GM11168 (cell line): ENCODE data around the gene NTNG1.
"Not testable (repeated sequence)": the region's sequence is repeated elsewhere in the genome, so short reads cannot be mapped to it uniquely, and the experiment has no call there.

Source experiments
- in situ Hi-C: fragments of 300-500 bp; cut with MboI; formaldehyde crosslinking; loops from one replicate; pipeline ENCODE4 v1.12.0; 2022; ENCODE audit warnings: low sequenced_read_pairs; ENCODE audit not compliant: unreplicated experiment

The NTNG1 gene

DNA sequence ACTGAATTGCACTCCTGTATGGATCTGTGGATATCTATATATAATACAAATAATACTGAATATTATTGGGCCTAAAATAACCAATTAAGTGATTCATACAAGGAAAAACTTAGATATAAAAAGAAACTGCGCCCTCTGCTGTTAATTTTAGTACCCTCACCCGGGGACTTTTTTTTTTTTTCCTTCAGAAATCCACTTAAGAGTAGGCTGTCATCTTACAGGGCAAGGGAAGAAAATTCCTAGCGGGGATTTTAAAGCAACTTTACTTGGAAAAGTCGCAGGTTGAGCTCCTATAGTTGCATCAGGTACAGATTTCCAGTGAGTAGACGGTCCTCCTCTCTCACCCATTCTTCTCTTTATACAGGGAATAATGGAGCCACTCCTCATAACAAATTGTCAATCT is 1.3 kb downstream of the NTNG1 start:
- in situ Hi-C loops = no loop called here

DNA sequence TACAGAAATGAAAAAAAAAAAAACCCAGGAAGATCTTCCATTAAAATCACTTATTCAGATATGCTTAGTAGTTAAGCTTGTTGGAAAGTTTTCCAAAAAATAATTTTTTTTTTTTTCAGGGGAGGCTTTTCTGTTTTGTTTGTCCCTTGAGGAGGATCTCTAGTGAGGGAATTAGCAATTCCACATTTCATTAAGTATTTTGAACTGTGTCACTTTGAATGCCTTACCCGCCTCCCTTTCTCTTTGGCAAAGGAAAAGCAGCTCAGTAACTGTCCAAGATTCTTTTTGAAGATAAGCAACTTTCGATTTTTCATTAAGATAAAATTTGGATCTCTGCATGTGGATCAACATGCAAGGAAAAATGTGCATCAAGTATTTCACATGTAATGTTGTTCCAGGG is 1.8 kb downstream of the NTNG1 start:
- in situ Hi-C loops = no loop called here

DNA sequence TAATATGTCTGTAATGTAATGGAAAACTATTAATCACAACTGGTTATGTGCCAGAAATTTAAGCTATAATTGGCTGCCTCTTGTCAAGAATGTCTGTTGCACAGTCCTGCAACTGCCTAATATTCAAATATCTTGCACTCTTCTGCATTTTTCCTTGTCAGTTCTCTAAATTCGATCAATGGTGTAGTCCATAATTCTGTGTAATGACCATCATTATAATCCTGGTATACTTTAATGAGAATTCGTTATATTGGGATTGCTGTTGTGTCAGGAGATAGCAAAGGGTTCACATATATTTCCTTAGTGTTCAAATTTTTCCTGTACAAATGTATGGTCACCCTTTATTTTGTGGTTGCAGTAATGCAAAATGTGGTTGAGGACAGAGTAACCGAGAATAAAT is 4.8 kb downstream of the NTNG1 start:
- in situ Hi-C loops = no loop called here

DNA sequence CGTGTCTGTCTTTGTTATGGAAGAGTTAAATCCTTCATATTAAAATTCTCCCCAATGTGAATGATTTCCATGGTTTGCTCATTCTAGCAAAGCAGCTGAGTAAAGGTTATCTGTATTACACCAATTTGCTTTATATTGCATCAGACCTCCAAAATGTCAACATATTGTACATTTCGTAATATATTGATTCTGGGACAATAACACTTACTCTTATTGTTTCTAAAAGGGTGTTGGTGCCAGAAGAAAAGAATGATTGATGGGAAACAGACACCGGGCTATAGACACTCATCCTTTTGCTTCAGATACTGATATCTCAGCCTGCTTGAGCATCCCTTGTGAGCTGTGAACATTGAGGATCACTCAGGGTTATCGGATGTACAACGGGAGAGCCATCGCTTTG is 7.0 kb downstream of the NTNG1 start:
- in situ Hi-C loops = no loop called here

DNA sequence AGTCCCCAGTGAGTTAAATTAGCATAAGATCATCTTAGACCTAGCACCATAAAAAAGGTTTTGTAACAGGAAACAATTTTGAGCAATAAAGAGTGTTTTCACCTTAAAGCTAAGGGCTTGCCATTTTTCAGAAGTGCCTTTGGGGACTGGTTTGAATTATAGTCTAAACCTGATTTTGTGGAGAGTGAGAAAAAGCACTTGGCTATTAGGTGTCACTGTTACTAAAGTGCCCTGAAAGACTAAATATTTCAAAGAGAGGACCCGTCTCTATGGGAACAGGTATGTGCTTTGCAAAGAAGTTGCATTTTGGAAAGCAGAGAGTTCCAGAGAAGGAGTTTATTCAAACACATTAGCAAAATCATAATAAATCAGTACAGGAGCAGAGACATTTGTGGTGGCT is 9.1 kb downstream of the NTNG1 start:
- in situ Hi-C loops = no loop called here

DNA sequence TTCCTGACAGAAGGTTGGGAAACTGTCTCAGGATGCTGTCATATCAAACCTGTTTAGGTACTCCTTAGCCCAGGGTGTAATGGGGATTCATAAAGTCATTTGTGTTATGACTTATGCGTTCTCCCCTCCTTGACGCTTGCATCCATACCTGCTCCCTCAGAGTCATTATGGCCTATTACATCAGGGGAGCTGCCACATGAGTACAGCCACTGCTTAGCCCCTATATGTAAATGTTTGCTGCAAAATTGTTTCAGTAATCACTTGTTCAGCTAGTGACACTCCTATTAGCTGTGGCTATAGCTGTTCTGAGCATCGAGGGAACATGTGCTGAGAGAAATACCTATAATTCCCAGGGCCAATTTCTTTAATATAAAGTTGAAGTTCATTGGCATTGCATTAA is 10.5 kb downstream of the NTNG1 start:
- in situ Hi-C loops = no loop called here

DNA sequence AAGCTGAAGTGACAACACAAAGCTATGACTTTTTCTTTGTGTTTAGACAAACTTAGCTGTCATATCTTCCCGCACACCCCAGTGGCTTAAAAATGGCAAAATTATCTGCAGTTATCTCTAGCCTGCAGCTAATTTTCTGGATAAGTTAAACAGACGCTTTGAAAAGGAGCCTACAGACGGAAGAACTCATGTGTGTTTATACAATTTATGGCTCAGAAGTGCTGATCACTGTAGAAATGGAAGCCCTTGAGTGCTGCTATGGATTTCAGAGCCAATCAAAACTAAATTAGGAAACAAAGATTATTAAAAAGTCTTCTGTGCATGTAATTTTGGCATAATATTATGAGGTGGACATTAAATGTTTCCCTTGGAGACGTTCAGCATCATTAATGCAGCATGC is 11.6 kb downstream of the NTNG1 start:
- in situ Hi-C loops = no loop called here

DNA sequence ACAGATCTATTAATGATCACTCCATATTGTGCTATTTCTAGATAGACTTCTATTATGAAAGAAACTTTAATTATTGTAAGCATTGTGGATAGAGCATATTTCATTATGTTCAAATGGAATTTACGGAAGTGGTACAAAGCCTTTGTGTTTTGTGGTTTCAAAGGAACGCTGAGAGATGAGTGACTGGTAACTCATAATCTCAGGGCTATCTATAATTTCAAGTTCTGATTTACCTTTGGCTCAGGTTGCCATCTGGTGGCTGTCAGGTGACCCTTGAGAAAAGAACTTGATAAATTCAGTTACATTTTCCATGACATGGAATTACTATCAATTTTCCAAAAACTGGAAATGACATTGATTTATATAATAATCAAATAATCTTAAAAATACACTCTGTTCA is 12.2 kb downstream of the NTNG1 start:
- in situ Hi-C loops = no loop called here

DNA sequence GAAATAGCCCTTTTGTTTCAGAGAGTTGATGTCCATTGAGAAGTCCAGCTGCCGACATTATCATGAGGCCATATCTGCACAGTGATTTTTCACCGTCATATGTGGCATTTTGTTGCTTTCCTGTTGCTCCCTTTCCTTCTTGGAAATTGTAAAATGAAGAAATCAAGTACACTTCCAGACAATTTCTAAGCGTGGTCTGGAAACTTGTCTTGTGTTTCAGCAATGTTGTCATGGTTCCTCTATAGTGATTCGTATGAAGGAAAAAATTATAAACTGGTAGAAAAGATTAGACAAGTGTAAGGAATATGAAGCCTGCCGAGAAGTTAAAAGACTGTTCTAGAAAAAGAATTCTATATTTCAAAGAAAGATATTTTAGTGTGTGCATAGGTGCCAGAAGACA is 17.7 kb downstream of the NTNG1 start:
- in situ Hi-C loops = no loop called here

DNA sequence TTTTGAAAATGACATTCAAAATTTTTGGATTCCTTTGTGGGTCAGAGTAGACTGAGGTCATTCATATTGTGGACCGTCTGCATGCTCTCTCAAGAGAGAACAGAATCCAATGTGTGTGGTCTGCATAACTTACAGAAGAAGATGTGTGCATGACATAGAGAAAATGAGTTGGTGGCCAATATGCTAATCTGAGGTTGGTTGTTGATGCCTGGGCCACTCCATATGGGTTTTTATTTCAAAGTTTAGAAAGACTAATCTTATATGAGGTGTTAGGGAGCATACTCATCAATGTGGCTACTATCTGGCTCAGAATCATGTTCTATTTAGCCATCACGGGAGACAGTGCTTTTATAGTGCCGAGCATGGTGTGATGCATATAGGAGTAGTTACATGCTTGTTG is 18.2 kb downstream of the NTNG1 start:
- in situ Hi-C loops = no loop called here

DNA sequence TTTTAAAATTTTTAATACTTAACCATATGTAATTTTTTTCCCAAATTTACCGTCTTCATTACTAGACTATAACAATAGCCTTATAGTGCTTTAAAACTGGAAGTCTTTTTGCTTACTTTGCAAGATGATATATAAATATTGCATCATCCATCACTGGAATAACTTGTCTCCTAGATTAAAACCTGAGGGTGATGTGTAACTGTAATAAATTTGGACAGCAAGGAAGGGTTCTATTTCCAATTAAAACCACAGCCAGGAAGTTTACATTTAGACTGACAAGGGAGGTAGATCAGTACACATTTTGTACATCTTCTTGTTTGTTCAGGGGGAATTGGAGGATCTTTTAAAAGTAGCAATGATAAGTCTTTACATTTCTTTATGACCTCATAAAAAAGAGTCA is 21.9 kb downstream of the NTNG1 start:
- in situ Hi-C loops = no loop called here

DNA sequence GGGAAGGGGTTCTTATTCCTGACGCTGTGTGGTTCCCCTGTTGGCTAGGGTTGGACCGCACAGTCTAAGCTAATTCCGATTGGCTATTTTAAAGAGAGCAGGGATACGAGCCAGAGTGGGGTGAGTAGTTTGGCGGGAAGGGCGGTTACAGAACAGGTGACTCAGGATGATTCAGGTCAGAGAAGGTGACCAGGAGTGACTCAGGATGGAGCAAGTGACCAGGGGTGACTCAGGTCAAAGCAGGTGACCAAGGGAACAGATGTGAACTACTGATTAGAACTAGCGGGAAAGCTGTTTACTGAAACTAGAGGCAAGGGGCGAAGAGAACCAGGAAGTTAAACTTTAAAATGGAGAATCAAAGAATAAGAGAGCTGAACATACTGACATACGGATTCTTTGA is 24.1 kb downstream of the NTNG1 start:
- in situ Hi-C loops = not testable (repeated sequence)

DNA sequence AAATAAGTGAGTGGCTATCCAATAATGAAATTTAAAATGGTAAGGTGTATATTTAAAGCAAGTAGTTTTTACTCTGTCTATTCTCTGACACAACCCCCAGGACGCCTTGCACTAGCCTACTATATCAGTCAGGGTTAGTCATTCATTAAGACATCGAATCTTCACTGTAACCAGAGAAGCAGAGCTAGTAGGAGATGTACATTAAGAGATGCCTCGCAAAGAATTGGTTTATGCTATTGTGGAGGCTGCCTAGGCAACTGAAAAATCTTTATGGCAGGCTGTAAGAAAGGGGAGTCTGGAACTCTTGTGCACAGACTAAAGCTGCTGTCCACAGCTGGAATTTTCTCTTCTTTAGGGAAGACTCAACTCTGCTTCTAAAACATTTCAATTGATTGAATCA is 28.8 kb downstream of the NTNG1 start:
- in situ Hi-C loops = no loop called here

DNA sequence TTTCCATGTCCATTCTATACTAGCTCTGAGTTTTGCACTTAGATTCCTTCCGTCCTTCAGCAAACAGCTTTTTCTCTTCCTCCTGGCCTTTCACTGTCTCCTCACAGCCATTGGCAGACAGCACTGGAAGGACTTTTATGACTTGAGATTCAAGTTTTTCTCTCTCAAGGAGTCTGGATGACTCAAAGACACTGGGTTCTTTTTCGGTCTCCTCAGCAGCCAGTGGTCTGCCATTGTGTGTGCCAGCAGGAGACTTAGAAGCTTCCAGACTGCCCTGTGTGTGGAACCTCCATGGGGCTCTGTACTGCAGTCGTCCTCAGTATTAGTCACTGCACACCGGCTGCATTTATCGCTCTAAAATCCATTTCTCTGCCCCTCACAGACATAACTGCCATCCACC is 30.5 kb downstream of the NTNG1 start:
- in situ Hi-C loops = no loop called here

DNA sequence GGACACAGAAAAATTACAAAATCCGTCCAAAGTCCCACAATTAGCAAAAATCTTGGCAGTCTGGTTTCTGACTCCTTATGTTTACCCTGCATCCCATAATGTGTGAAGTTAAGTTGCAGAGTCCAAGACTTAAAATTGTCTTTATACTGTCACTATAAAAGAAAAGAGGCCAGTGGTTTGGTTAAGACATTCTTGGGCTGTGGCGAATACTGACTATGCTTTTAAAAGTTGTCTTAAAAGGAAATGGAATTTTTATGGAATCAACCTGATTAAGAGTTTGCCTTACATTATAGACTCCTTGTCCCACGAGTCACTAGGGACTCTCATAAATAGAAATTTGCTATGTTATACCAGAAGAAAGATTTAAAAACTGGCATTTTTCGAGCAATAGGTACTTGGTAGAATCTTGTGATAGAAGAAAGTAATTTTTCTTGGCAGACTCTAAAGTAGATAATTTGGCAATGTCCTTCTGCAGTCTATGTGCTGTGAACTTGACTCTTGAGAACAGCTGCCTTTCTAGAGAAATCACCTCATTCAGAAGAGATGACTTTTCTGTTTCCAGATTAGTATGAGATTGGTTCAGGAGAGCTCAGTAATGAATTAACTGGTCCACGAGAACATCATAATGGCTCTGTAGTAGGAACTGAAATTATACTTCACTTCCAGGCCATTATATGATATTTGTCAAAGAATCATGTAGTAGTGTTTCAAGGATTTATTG is 31.8 kb downstream of the NTNG1 start:
- in situ Hi-C loops = no loop called here

DNA sequence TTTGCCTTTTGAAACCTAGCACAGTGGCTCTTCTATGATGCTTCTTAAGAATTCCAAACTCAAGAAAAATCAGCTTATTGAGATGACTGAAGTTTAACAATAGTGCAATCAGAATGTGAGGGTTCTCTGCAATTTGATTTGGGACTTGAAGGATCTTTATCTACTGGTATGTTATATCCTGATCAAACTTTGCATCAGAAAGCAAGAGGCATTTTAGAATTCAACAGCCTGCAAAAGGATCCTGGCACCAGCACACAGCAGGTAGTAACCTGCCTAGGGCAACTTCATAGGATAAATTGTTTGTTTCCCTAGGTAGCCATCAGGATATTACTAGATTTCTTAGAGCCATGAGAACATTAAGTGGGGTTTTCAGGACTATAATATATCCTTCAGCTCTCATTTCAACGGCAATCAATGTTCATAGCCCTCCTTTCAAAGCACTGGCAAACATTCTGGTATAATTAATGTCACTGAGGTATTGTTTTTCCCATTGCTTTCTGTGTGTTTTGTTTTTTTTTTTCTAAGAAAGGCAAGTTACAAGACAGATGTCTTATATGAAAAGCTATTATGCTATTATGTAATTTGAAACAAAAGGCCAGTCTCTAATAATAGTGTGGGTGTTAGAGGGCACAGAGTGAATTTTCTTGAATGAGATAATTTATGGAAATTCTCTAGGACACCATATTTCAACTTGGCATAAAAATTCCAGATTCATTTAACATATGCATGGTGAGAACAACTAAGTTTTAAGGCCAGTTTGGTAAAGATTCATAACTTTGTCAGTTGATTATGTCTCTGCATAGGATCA is 34.5 kb downstream of the NTNG1 start:
- in situ Hi-C loops = loop anchor here (25.0 kb wide), 1 partner anchor 362 kb away; no protein-coding TSS in a partner anchor

DNA sequence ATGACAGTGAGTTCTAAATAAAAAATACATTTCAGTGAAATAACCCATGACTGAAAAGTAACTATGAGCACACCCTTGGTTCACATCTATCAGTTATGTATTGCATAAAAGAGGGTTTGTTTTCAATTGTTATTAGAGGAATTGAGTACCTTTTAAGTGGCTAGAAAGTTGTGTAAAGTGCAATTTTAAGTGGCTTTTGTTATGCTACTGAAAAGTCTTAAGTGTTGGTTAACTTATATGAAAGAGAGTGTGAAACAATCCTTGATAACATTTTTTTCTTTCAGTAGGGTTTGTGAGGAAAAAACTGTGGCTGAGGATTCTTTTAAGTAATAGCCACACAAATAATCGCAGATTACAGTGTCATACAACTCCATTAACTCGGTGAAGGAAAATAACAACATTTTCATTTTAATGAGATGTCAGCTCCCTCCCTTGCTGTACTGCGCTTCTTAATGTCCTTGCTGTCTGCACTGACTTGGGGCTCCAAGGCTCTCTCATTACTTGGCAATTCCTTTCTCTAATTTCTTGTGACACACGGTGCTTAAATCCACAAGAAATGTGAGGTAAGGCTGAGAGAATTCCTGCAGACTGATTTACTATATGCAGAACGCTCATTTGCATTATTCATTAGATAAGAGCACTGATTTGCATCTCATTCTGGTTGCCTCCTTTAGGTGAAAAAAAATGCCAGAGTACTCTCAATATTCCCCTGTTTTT is 40.6 kb downstream of the NTNG1 start:
- in situ Hi-C loops = loop anchor here (25.0 kb wide), 1 partner anchor 356 kb away; no protein-coding TSS in a partner anchor

DNA sequence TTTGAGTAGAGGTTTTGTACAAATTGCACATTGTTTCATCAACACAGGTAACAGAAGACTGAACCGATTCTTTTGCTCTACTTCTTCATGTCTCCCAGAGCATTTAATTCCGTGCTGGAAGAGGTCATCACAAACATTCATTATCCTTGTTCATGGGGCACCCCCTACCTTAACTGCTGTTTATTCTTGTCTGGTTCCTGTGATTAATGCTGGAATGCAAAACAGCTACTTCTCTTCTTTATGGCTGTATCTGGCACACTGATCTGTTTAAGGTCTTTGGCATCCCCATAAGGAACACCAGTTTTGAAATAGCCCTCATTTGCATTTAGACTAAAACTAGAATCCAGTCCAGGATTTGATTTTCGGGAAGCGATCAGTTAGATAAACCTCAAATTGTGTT is 42.2 kb downstream of the NTNG1 start:
- in situ Hi-C loops = loop anchor here (25.0 kb wide), 1 partner anchor 354 kb away; no protein-coding TSS in a partner anchor

DNA sequence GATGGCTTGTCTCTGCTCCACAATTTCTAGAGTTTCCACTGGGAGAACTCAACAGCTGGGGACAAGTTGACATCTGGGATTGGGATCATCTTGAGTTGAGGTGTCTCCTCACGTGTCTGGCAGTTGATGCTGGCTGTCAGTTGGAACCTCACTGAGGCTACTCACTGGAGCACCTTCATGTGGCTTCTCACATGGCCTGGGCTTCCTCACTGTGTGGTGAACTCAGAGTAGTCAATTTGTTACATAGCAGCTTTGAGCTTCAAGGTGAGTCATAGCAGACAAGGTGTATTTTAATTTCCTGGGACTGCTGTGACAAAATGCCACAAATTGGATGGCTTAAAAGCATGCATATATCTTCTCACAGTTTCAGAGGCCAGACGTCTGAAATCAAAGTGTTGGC is 44.0 kb downstream of the NTNG1 start:
- in situ Hi-C loops = loop anchor here (25.0 kb wide), 1 partner anchor 352 kb away; no protein-coding TSS in a partner anchor

DNA sequence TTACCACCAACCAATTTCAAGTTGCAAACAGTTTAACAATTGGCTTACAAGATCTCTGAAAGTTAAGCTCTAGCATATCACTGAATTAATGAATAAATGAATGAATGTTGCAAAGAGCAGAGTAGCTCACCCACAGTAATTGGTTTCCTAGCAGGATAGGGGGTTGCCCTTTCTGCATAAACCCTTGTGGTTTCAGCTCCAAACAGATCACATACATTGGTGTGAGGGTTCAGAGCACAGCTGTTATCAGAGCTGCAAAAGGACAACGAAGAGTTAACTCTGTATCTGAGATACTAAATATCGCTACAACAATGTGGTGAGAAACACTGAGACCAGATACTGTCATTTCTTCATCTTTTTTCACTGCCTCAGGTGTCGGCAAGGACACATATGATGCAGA is 46.6 kb downstream of the NTNG1 start:
- in situ Hi-C loops = loop anchor here (25.0 kb wide), 1 partner anchor 350 kb away; no protein-coding TSS in a partner anchor

DNA sequence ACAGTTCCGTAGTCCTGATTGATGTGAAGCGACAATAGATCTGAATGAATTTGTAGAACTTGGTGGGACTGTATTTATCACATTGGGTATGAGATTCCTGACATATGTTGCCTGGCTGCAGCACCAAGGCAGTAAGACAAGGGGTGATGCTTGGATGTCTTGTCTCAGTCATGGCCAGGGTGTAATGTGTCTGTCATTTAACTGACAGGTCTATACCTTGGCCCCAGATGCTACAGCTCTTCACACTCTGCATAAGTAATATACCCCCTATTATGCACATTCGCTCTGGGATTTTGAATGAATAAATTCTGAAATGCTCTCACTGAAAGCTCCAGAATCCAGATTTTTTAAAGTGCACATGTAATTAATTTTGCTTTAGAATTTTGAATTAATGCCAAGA is 47.3 kb downstream of the NTNG1 start:
- in situ Hi-C loops = loop anchor here (25.0 kb wide), 1 partner anchor 349 kb away; no protein-coding TSS in a partner anchor
